GM12801 (cell line): ENCODE results near the gene MARK1.

ENCODE experiments used
- TF ChIP-seq, protein P1 (sequence below): IDR thresholded peaks from one replicate; pipeline ENCODE4 v1.5.1; 2011; ENCODE audit warnings: control low read depth; ENCODE audit not compliant: insufficient read length; ENCODE audit errors: extremely low read depth

The MARK1 gene

DNA sequence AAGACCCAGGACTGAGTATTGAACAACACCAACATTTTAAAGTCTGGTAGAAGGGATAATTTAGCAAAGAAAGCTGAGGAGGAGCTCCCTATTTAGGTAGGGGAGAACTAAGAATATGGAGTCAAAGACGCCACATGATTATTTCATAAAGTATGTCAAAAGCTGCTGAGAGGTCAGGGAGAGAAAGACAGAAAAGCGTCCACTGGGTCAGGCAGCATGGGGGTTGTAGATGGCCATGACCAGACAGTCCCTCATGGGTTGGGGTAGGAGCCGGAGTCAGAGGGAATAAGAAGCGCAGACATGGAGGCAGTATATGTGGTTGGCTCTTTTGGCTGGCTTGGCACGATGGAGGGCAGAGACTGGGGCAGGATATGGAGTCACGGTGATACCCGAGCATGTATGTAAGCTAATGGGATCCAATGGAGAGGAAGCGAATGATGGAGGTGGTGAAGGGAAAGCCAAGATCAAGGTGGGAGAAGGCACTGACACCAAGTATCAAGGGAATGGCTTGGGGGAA lies 167.0 kb downstream of the MARK1 start:
- TF ChIP-seq, protein P1, sequence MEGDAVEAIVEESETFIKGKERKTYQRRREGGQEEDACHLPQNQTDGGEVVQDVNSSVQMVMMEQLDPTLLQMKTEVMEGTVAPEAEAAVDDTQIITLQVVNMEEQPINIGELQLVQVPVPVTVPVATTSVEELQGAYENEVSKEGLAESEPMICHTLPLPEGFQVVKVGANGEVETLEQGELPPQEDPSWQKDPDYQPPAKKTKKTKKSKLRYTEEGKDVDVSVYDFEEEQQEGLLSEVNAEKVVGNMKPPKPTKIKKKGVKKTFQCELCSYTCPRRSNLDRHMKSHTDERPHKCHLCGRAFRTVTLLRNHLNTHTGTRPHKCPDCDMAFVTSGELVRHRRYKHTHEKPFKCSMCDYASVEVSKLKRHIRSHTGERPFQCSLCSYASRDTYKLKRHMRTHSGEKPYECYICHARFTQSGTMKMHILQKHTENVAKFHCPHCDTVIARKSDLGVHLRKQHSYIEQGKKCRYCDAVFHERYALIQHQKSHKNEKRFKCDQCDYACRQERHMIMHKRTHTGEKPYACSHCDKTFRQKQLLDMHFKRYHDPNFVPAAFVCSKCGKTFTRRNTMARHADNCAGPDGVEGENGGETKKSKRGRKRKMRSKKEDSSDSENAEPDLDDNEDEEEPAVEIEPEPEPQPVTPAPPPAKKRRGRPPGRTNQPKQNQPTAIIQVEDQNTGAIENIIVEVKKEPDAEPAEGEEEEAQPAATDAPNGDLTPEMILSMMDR, result no peak

DNA sequence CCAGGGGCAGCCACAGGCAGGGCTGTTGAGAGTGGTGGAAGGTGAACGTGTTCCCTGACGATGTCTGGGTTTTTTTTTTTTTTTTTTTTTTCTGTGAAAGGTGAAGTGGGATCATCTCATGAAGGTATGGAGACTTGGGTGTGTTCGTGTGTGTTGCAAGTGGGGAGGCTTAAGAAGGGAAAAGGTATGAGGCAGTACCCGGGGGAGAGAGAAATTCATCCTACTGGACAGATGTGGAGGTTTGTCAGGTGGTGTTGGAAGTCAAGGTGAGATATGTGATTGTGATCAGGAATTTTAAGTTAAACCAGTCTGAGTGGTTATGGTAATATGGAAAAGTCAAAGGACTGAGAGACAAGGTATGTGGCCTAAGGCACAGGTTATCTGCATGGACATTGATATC lies 167.5 kb downstream of the MARK1 start:
- TF ChIP-seq, protein P1, result no peak

DNA sequence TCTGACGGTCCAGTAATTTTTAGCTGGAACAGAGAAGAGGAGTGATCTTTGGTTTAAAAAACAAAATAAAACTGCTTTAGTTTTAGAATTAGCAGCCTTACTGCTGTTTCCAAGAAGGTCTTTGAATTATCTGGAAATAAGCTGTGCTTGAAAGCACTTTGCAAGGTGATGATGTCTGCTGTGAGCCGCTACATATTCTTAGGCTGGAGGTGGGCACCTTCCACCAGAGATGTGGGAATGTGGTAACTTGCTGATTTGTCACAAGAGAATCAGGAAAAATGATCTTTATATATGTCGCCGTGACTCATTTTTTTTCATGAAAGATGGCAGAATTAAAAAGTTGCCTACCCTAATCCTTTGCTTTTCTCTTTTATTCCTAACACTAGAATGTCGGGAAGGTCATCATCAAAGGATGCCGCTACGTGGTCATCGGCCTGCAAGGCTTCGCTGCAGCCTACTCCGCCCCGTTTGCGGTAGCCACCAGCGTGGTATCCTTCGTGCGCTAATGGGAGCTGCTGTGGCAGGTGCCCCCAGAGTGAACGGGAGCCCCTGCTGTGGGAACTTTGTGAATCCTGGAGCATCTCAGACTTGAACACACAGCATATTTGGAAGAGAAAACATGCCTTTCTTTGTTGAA lies 168.4 kb downstream of the MARK1 start:
- TF ChIP-seq, protein P1, result no peak

DNA sequence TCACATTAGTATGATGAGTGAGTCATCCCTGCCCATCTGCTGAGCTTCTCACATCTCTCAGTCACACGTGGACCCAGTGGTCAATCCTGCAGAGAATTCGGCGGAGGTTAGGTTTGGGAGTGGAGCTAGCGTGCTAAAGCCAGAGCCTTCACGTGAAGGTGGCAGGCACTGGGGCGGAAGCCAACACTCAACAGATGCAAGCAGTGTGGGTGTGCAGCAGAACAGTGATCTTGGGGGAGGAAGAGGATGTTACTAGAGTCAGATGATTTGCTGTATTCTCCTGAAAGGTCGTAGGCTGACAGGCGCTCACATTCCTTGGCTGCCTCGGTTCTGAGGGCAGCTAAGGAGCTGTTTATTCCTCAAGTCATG lies 168.9 kb downstream of the MARK1 start:
- TF ChIP-seq, protein P1, result no peak

DNA sequence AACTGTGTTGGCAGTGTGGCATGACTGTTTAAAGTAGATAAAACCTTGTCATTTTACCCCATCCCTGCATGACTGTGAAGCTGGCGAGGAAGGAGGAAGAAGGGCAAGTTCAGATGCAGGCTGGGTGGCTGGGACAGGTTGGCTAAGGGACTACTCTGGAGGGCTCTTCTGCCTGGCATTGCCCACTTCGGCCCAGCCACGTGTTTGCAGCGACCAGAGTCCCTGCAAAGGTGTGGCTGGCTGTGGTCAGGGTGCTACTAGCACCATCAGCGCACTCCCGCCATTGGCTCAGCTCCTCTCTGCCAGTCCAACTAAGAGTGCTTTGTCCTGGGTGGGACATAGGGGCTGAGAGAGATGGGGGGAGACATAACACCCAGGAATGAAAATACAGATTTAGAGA lies 169.4 kb downstream of the MARK1 start:
- TF ChIP-seq, protein P1, result no peak

DNA sequence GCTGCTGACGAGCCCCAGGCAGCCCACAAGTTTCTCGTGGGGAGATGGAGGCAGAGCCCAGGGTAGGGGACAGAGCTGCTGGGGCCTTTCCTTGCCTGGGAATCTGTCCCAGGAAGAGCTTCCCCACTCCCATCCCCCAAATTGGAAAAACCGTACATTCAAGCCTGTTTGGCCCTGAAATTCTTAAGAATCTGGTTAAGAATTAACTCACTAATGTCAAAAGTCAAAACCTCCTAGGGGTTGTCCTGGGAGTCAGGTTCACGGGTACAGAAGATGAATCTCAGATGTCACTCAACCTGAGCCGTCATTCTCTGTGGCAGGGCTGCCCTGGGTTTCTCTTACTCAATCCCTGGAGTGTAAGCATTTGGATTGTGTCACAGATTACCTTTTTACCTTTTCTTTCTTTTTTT lies 170.7 kb downstream of the MARK1 start:
- TF ChIP-seq, protein P1, result no peak

DNA sequence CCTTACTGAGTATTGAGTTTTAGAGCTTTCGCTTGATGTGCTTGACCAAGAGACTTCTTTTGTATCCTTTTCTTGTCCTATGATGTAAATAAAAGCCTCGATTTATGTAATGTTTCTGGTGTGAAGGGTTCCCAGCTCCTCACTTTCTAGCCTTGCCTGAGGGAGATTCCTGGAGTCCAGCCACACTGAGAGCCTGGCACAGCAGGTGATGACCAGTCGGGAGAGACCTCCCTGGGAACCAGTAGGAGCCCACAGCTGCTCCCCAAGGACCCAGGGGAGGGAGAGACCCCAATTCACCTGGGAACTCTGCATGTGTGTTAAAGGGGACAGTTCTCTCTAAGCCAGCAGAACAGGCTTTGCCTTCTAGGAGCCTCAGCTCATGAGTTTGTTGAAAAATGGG lies 171.1 kb downstream of the MARK1 start:
- TF ChIP-seq, protein P1, result no peak
